Type B pancreatic cell (in vitro differentiated cells): ENCODE measurements around the gene S100A8. TPM values are rescaled to one million over a fixed set of nuclear protein-coding genes. Genes with fewer than 3 reads are reported as not detected.

Experiments used
- DNase-seq: peaks from one replicate; pipeline ENCODE4 v3.0.0; 2021; ENCODE audit warnings: mixed read lengths; ENCODE audit not compliant: unreplicated experiment; ENCODE audit errors: extremely low spot score
- H3K27ac Mint-ChIP-seq: 2 replicates; pipeline ENCODE4 v1.8.0; 2021; ENCODE audit warnings: mild to moderate bottlenecking, mixed read lengths
- H3K27me3 Mint-ChIP-seq: 2 replicates; pipeline ENCODE4 v1.8.0; 2021; ENCODE audit warnings: mixed read lengths
- H3K36me3 Mint-ChIP-seq: 2 replicates; pipeline ENCODE4 v1.8.0; 2021; ENCODE audit warnings: mixed read lengths
- H3K4me1 Mint-ChIP-seq: one replicate; pipeline ENCODE4 v1.8.0; 2021; ENCODE audit warnings: mixed read lengths; ENCODE audit not compliant: unreplicated experiment
- H3K4me3 Mint-ChIP-seq: 2 replicates; pipeline ENCODE4 v1.8.0; 2021; ENCODE audit warnings: mild to moderate bottlenecking, mixed read lengths
- H3K9me3 Mint-ChIP-seq: 2 replicates; pipeline ENCODE4 v1.8.0; 2021; ENCODE audit warnings: mixed read lengths
- total RNA-seq: library from RNA; stranded (reverse); gene quantifications from 2 replicates; pipeline ENCODE4 v1.2.1, GENCODE V29; 2021; ENCODE audit warnings: low replicate concordance
- TF ChIP-seq, protein P1 (sequence below): fragments of 200-600 bp; sonication (generic); conservative IDR thresholded peaks from 2 replicates; pipeline ENCODE4 v1.5.0; 2021; ENCODE audit warnings: antibody characterized with exemption, mild to moderate bottlenecking

The S100A8 gene
- total RNA-seq, 1 donor from 2014 or later = 667 TPM

DNA sequence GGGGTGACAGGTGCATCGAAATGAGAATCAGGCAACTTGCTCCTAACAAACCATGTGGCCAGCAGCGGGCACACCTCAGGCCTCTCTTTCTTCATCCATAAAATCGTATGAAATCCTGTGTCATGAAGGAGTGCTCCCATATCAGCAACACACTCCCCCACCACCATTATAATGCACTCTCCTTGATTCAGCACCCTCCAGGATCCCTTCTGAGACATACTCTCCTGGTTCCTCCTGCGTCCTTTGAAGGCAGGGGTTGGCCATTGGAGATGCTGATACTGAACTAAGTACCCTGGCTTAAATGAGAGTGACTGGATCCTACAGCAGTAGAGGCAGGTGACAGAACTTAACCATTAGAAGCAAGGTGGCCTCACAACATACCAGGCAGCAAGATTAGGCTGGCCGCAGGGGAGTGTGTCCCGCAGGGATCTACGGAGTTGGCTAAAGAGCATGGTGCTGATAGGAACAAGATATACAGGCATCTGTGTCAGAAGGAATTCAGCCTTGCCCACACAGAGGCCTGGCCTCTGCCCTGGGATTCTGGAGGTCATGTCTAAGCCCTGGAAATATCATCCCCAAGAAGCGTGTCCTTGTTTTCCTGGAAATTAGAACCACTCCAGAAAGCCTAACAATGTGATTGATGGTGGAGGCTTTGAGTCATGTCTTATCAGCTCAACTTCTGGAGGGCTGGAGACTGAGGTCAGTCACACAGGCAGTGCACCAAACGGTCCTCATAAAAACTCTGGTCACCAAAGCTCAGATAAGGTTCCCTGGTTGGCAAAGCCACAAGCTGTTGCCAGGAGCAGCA lies 42.2 kb upstream of the S100A8 start:
- TF ChIP-seq, protein P1, sequence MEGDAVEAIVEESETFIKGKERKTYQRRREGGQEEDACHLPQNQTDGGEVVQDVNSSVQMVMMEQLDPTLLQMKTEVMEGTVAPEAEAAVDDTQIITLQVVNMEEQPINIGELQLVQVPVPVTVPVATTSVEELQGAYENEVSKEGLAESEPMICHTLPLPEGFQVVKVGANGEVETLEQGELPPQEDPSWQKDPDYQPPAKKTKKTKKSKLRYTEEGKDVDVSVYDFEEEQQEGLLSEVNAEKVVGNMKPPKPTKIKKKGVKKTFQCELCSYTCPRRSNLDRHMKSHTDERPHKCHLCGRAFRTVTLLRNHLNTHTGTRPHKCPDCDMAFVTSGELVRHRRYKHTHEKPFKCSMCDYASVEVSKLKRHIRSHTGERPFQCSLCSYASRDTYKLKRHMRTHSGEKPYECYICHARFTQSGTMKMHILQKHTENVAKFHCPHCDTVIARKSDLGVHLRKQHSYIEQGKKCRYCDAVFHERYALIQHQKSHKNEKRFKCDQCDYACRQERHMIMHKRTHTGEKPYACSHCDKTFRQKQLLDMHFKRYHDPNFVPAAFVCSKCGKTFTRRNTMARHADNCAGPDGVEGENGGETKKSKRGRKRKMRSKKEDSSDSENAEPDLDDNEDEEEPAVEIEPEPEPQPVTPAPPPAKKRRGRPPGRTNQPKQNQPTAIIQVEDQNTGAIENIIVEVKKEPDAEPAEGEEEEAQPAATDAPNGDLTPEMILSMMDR = no peak
- Mint-ChIP-seq H3K27ac (no peak overlapping the region), H3K4me1 (no peaks in the 10 kb centered on the region), H3K27me3 (peaks cover 7% of the 10 kb centered on the region), H3K4me3 (no peak overlapping the region), H3K36me3 (no peaks in the 10 kb centered on the region), H3K9me3 (no peaks in the 10 kb centered on the region)
- no peak for DNase-seq

DNA sequence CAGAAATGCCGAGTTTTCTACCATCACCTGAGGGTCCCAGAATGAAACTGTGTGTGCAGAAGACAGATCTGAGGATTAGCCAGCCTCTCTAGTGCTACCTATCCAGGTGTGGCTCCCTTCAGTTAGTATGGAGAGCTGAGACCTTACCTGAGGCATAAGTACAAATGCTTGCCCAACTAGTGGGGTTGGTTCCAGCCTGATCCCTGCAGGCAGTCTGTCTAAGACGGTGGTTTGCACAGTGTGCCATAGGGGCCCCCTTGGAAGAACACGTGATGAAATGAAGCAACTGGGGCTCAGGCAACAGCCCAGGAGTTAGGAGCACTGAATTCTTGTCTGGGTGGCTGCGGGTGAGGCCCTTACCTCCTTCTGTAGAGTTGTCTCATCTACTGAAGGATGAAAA lies 41.1 kb upstream of the S100A8 start:
- peaks cover 6% of the 10 kb centered on the region for H3K27me3 Mint-ChIP-seq
- no peaks in the 10 kb centered on the region for H3K9me3 Mint-ChIP-seq

DNA sequence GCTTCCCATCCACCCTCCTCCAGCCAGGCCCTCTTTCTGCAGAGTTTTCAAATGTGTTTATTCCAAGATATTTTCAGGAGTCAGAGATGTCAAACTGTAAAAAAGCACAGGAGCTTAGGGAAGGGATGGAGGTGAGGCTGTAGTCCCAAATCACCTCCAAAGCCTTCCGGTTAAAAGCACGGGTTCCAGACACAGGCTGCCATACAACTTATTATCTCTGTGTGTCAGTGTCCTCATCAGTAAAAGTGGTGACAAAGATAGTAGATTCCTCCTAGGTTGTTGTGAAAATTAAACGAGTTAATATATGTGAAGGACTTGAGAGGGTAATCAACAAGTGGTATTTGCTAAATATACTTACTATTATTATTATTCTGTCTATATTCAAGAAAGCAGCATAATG lies 40.6 kb upstream of the S100A8 start:
- H3K4me1 Mint-ChIP-seq = no peaks in the 10 kb centered on the region
- H3K27me3 Mint-ChIP-seq = peaks cover 3% of the 10 kb centered on the region
- DNase-seq = no peak
- H3K4me3 Mint-ChIP-seq = no peak overlapping the region
- H3K36me3 Mint-ChIP-seq = no peaks in the 10 kb centered on the region
- TF ChIP-seq, protein P1 = no peak
- H3K27ac Mint-ChIP-seq = no peak overlapping the region
- H3K9me3 Mint-ChIP-seq = no peaks in the 10 kb centered on the region

More for the DNA sequence above, 41.1 kb upstream of the S100A8 start:
- TF ChIP-seq, protein P1 = no peak
- Mint-ChIP-seq H3K36me3 (no peaks in the 10 kb centered on the region), H3K27ac (no peak overlapping the region), H3K4me1 (no peaks in the 10 kb centered on the region), H3K4me3 (no peak overlapping the region)
- no peak for DNase-seq

DNA sequence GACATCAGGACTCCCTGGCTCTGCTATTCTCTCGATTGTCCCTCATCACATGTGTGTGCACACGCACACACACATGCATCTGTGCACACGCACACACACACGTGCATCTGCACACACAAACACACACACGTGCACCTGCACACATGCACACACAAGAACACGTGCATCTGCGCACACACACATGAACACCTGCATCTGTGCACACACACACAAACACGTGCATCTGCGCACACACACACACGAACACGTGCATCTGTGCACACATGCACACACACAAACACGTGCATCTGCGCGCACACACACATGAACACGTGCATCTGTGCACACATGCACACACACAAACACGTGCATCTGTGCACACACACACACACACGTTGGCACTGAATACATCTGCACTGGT lies 40.1 kb upstream of the S100A8 start:
- DNase-seq = no peak
- Mint-ChIP-seq H3K4me1 (no peaks in the 10 kb centered on the region), H3K4me3 (no peak overlapping the region), H3K36me3 (no peaks in the 10 kb centered on the region), H3K27ac (no peak overlapping the region), H3K9me3 (no peaks in the 10 kb centered on the region), H3K27me3 (peaks cover 3% of the 10 kb centered on the region)
- TF ChIP-seq, protein P1 = no peak

DNA sequence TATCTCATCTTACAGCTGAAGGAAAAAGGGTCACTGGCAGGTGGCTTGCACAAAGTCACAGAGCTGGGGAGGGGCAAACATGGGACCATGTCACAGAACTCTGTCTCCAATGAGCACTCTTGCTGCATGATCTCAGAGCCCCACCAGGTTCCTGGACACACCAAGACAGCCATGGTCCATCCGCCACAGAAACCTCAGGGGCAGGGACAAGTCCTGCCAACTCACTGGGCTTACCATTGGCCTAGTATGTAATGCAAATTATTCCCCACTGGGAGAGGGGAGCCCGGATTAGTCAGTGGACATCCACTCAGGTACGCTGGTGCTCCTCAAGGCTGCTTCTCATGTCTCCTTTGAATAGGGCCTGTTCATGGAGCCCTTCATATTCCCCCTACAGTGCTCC lies 39.7 kb upstream of the S100A8 start:
- peaks cover 3% of the 10 kb centered on the region for H3K27me3 Mint-ChIP-seq
- H3K9me3 Mint-ChIP-seq = no peaks in the 10 kb centered on the region
- H3K36me3 Mint-ChIP-seq = no peaks in the 10 kb centered on the region
- no peaks in the 10 kb centered on the region for H3K4me1 Mint-ChIP-seq
- H3K4me3 Mint-ChIP-seq = no peak overlapping the region
- no peak for DNase-seq
- H3K27ac Mint-ChIP-seq = no peak overlapping the region
- TF ChIP-seq, protein P1 = no peak
